Activated T-helper 9 cell treated with anti-CD3 and anti-CD28 coated beads, Interleukin-2, amount 50 U/mL, for 16 hours (primary cell): ENCODE measurements around the gene TMEM38A.

Experiments
- DNase-seq: peaks from one replicate; pipeline ENCODE4 v3.0.0-alpha.2; 2020; ENCODE audit warnings: low read depth

Gene TMEM38A, protein sequence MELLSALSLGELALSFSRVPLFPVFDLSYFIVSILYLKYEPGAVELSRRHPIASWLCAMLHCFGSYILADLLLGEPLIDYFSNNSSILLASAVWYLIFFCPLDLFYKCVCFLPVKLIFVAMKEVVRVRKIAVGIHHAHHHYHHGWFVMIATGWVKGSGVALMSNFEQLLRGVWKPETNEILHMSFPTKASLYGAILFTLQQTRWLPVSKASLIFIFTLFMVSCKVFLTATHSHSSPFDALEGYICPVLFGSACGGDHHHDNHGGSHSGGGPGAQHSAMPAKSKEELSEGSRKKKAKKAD

DNA sequence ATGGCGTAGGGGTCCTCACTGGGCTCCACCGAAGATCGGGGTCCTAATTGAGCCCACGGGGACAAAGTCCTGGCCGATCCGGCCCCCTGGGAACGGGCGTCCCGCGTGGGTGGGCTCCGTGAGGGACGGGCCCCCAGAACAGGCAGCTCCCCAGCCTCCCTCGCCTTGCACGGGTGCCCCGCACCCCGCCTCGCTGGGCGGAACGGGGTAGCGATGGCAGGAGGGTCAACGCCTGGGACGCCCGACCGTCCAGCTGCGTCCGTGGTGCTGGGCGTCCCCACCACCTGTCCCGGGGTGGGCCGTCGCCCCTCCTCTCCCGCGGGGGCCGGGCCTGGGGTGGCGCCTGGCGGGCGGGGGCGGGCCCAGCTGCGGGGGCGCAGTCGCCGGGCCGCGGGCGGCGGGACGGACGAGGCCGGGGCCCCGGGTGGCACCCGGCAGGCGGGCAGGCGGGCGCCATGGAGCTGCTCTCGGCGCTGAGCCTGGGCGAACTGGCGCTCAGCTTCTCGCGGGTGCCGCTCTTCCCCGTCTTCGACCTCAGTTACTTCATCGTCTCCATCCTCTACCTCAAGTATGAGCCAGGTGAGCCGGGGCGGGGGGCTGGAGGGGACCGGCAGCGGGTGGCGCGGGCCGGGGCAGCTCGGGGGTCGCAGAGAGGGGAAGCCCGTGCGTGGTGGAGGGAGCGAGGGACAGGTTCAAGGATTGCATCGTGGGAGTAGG is at the start of gene TMEM38A:
Gene TMEM38A, plus strand, starts transcription at position 377 of the 717 bp plus-strand sequence. Its CDS starts 79 bp downstream, at position 456.
- peak; percentile 36 for DNase-seq

DNA sequence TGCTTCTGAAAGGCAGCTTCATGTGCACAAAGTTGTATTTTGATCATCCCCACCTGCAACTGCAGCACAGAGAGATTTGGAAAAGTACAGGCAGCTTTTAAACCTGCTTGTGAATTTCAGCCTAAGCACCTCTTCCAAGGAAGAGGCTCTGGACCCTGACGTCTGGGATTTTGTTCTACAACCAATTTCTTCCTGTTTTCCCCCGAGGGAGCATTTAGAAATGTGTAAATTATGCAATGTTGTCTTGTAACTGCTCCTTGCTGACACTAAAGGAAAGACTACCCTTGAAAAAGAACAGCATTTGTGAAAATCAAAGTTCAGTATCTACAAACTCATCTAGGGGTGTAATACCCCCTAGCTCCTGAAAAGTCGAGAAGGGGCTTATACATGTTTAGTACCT is 48.3 kb upstream of the TMEM38A start:
- DNase-seq = no peak

DNA sequence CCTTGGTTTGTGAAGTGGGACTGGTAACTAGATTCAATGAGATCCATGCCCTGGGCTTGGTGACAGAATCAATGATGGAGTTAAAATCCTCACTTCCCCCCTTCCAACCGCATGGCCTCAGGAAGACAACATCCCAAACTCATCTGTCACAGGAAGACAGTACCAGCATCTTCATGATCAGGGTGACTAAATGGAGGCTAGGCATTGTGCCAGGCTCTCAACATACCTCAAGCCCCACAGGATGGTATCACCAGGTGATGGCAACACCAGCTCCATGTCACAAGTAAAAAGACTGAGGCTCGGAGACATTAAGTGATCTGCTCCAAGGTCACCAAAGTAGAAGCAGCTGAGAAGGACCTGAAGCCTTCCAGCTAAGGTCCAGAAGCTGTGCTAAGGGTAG is 47.1 kb upstream of the TMEM38A start:
- DNase-seq = no peak

DNA sequence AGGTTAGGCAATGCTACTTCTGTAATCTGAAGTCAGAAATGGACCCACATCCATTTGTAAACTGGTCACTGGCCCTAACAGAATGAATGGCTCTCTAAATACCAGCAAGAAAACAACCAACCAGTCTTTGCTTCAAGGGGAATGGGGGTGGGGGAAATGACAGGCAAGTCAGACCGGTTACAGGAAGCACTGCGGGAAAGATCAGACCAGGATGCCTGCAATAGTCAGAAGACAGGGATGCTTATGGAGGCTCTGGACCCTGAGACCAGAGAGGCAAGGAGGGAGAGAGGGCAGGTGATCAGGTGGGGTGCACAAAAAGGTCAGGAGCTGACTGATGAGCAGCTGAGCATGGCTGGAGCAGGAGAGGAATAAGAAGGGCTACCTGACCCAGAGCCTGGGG is 46.0 kb upstream of the TMEM38A start:
- DNase-seq = no peak

DNA sequence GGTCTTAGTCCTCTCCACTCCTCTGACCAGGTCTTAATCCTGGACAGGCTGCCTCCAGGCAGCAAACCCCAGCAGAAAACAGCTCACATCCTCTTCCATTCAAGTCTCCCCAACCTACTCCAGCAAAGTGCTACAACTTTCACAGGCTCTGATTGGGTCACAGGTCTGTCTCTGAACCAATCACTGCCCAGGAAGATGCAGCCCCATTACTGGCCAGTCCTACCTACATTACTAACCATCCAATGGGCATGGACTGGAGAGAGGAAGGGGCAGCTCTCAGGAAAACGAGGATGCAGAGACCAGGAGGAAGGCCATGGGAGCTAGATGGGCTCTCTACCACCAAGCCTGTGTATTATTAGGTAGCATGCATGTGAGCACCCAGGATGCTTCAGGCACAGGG is 45.1 kb upstream of the TMEM38A start:
- DNase-seq = no peak

DNA sequence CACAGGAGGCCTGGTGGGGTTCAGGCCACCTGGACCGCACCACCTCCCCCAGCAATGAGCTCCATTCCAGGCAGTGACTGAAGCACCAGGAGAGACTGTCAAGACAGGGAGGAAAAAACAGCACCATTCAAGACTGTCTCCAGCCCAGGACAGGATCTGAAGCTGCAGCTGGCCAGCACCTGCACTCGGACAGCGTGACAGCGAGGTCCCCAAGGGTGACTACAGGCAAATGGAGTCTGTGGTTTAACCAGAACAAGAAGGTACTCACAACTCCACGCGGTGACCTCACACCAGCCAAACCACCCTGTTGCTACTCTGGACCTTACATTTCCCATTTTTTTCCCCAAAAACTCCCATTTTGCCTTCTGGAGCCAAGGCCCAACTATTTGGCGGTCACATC is 42.7 kb upstream of the TMEM38A start:
- DNase-seq = no peak

DNA sequence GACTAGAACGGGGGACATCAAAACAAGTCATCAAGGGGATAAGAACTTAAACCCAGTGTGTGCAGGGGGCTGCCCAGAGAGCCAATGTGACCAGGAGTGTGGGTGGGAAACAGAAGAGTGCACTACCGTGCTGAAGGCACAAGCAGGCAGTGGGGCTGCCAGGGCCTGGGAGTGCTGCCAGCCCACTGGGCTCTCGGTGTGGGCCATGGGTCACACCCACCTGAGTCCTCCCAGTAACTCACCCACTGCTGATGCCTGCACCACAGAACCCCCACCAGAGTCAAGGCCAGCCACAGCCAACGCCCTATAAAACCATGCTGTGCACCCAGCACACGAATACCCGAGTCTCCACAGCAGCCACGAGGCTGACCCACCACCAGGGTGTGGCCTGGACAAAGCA is 41.5 kb upstream of the TMEM38A start:
- DNase-seq = no peak

DNA sequence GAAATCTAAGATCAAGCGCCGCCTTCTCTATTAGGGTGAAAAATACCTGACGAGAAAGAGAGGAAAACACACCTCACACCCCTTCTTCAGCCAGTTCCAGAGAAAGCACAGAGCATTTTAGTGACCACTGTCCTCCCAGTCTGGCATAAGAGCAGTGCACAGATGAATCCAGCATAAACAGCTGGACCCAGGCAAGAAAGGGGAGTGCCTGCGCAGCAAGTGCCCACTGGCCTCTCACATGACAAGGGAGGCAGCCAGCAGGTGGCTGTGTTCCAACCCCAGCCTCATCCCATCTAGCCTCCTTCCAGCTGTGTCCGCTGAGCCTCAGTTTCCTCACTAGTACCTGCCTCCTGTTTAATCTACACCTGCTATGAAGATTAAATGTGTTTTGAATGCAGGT is 40.9 kb upstream of the TMEM38A start:
- DNase-seq = no peak

DNA sequence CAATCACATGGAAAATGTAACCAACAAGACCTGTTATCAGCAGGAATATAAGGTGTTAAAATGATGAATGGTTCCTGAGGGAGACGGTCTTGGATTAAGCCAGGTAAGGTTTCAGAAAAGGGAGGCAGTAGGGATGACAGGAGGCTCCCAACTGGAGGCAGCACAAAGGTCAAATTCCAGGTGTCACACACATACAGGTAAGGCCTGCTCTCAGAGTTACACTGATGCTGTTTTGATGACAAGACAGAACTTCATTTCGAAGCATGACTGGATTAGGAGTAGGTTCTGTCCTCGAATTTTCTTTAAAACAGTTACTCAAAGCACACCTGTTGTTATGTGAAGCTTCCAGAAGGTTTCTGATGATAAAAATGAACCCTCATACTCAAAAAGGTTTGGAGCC is 40.4 kb upstream of the TMEM38A start:
- DNase-seq = no peak

DNA sequence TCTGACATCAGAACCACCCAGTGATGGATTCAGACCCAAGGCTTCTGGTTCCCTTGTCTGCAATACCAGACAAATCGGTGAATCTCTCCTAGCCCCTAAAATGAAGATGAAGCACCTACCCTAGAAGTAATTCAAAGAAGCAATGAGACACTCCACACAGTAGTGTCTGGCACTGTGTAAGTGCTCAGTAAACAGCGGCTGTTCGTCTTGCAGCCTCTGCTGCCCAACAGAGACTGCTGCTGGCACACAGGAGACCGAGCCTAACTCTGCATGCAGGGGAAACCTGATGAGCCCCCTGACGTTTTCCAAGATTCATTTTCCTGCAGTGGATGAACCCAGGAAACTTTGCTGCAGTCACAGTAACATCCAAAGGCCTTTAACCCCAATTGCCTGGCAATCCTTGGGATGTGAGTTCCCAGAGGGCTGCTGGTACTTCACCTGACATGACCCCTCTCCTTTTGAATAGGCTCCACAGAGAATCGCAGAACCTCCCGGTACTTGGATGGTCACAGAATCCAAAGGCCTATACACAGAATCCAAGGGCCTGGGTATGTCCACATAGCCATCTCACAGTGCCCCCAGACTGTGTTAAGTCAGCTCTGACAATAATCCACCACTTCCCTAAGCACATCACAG is 39.7 kb upstream of the TMEM38A start:
- no peak for DNase-seq

DNA sequence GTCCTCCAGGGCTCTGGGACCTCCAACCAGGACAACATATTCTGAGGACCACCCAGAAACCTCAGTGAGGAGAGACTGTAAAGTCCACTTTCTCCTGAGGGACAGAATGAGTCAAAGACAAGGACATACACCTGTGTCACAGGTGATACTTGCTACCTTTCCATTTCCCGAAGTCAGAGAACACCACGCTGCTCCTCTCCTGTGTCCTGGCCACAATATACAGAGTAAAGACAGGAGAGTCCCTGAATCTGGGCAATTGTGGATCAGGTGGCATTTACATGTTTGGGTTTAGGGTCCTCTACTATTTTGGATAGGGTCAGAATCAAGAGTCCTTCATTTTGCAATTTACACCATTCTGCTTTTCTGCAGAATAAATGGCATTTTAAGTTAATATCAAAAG is 37.9 kb upstream of the TMEM38A start:
- DNase-seq = no peak

DNA sequence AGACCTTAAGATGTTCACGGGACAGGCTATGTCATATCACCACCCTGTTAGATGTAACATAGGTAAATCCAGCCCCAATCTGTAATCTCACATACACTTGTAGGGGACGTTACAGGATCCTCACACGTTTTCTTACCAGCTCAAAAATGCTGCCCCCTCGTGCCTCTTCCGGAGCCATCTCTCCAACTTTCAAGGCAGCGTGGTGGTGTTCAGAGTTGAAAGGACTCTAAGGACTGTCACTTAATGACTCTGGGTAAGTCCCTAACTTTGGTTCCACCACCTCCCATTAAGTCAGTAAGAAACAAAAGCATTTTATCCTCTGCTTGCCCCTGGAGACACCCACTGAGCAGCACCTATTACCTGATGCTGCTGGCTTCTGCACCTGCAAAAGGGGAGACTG is 37.4 kb upstream of the TMEM38A start:
- no peak for DNase-seq

DNA sequence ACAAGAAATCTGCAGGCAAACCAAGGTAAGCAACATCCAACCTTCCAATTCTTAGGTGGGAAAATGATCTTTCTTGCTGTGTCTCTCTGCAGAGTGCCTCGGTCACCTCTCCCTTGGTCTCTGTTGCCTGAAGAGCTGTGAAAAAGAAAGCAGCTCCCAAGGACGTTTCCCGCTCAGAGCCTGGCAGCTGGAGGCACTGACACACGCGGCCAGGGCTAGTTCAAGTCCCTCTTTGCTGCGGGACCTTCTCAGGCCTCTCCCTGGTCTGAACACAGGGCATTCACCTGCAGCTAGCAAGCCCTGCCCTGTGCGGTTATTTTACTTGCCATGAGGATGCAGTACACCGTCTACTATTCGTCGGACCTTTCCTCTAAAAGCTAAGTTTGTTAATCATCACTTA is 36.7 kb upstream of the TMEM38A start:
- DNase-seq = no peak

DNA sequence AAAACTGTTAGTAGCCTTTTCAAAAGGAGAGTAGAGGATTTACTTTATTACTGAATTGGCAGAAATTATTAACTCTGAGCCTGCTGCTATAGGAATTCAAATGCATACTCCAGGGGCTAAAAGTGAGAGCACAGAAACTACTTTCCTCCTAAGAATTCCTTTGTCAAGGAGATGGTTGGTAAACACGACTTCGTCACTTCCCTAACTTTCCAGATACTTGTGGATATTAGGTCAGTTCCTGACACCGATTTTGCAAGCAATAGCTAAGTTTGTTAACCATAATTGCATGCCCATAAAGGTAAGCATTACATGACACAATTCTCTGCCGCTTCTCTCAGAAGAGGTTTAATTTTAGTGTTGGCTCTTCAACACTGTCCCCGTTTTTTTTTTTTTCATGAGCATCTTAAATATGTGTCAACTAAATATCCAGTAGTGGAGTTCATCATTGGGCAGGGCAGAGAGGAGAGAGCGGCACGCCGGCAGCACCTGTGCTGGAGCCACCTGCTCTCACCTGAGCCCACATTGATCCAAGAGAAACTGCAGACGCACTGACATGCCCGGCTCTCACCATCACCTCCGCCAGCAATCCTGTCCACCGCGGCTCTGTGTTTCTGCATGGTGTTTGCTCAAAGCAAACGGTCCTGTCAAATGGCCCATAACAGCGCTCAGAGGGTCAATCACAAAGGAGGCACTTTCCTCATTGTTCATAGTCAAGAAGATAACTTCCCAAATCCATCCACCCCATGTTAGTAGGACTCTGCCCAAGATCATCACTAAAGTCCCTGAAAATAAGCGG is 35.6 kb upstream of the TMEM38A start:
- DNase-seq = no peak

DNA sequence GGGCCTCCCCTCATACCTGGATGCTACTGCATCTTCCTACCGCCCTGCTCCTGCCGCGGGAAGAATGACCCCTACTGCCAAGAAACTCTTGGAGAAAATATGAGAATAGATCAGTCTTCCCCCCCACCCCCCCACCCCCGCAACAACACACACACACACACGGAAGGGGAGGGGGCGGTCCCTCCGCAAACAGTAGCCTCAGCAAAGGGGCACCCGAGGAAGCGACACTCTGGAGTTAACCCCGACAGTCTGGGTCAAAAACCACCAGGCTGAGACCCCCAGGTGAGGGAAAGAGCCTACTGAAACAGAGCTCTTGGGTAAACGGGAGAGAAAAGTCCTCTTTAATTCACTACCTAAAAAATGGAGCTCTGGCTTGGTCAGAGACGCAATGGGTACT is 34.1 kb upstream of the TMEM38A start:
- no peak for DNase-seq

DNA sequence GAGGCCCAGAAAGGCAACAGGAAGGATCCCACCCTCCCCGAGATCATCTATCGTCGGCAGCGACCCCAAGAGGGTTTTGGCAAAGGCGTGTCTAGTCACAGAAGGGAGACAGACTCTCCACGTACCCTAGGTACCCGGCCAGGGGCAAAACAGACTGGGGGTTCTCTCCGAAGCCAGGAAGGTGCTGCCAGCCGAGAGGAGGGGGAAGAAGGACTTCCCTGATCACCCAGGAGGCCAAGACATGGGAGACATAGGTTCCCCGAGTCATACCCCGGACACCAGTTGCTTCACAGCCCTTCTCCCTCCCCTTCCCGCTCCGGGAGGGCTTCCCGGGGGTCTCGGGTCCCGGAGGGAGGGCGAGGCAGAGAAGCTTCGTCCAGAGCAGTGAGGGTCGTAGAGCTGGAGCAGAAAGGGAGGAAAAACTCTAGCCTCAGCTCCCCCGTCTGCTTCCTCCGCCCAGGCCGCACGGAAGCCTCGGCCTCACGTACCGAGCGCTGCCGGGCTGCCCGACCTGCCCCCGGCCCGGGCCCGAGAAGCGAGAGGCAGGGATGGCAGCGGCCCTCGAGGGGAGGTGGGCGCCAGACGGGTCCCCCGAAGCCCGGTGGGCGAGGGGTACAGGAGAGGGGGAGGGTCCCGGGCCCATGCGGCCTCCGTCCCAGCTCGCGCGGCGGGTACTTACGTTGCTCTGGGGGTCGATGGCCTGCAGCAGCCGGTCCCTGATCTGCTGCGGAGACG is 33.6 kb upstream of the TMEM38A start:
- no peak for DNase-seq

DNA sequence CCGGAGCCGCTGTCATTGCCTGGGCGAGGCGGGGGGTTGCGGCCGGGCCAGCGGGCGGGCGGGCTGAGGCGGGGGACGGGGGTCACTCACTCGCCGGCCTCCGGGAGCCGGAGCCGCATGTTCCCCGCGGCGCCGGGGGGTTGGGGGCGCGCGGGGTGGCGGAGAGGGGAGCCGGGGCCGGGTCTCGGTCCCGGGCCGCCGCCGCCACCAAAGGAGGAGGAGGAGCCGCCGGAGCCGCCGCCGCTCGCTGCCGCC is 33.1 kb upstream of the TMEM38A start:
- peak; percentile 3 for DNase-seq

DNA sequence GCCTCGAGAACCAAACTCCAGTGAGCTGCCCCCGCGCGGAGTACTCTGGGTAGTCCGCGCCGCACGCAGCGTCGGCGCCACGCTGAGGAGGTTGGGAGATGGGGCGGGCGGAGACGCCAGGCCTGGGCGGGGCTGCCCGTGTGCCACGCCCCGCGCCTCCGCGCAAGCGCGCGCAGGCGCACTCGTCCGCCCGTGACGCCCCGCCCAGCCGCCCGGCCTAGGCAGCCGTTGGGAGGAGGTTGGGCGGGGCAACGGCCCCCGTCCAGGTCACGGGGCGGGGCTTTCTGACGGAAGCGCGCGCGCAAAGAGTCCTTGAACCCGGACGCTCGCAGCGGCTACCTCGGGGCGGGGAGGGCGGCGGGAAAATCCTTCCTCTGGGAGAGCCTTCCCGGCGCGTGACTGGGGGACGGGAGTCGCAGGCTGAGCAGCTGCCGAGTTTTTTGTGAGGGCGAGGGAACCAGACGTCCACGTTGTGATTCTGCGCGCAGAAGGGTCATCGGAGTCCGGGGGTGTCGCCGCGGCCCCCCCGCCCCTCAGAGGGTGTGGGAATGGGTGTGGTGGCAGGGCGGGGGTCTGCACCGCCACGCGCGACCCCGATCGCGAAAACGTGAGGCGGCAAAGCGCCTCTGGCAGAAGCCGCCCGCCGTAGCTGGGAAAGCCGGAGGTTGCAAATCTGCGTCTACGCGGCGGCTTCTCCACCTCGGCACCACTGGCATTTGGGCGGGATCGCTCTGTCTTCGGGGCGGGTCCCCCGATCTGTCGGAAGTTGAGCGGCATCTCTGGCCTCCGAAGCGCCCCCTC is 32.6 kb upstream of the TMEM38A start, which contains the start of gene MED26:
Gene MED26, minus strand, starts transcription at position 22 of the 801 bp plus-strand sequence. CDS start 261 bp downstream, outside the sequence.
- peak; percentile 94 for DNase-seq

DNA sequence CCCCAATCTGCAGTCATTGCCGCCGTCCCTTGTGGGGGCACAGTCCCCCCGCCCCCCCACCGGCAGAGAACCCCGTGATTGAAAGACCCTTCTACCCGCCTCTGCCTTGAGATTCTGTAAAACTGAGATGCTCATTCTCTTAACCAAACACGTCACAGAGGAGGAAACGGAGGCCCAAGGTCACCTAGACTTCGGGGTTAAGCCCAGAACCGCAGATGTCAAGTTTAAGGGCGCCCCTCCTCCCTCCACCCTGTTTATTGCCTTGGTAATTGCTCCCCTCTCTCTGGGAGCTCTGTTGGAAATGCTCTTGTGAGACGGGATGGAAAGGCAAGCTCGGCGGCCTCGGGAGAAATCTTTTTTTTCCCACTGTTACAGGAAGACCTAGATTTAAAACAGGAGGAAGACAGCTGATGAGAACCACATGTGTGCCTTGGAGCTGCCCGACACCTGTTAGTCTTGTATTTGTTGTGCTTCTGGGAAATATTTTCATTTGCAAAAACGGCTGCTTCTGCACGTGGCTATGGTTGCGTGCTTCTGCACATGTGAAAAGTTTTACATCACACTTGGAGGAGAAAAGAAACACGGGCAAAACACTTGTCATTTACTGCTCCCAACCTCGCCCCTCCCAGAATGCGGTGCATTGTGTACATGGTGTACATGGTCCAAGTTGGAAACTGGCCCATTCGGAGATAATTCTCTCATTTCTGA is 31.8 kb upstream of the TMEM38A start:
- no peak for DNase-seq

DNA sequence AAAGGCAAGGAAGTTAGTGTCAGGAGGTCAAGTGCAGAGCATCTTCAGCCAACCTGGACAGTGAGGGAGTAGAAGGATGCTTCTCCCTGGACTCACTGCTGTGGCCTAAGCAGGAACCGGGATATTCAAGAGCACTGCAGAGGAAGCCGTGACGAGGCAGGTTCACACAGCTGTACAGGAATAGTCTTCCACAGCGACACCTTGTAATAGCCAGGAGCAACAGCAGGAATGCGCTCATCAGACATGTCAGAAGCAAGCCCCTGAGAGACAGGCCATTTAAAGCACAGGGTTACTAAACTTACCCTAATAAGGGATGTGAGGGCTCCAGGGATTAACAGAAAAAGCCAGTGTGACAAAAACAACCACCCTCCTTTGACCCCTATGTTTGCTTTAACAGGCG is 29.5 kb upstream of the TMEM38A start:
- no peak for DNase-seq

DNA sequence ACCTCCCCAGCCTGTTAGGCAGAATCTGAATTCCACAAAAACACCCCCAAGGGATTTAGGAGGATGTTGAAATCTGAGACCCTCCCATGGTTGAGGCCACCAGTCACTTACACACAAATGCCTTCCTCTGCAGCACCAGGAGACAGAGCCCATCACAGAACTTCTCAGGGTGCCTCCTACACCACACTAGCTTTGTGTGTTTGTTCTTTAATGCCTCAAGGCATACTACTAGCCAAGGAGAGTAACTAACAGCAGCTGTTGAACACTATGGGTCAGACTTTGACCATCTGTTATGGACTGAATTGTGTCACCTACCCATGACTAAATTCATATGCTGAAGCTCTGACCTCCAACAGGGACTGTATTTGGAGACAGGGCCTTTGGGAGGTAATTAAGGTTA is 23.4 kb upstream of the TMEM38A start:
- DNase-seq = no peak
